GM12878 (cell line): ENCODE data around the gene AGPAT4. TPM values are rescaled to one million over a fixed set of nuclear protein-coding genes. Genes with fewer than 3 reads are reported as not detected.

Experiments used
- CUX1 ChIP-seq: IDR thresholded peaks from 2 replicates; pipeline ENCODE4 v1.6.1; 2012; ENCODE audit warnings: improper control_type of control experiment, low read depth, low read length; ENCODE audit not compliant: insufficient replicate concordance
- E2F8 ChIP-seq: fragments of 450-650 bp; IDR thresholded peaks from 2 replicates; pipeline ENCODE4 v1.6.1; 2018; ENCODE audit warnings: mild to moderate bottlenecking, low read depth, moderate library complexity; ENCODE audit not compliant: partially characterized antibody
- SRF ChIP-seq, 2 experiments: IDR thresholded peaks; 2 replicates each; pipeline ENCODE4 v1.6.1; 2011; ENCODE audit warnings: low read depth in 2 of 2, low read length in 2 of 2, mild to moderate bottlenecking in 1 of 2, moderate library complexity in 1 of 2
- TCF12 ChIP-seq: IDR thresholded peaks from 2 replicates; pipeline ENCODE4 v1.6.1; 2011; ENCODE audit warnings: low read depth, mild to moderate bottlenecking, low read length
- polyA plus RNA-seq, 11 experiments: library from polyadenylated mRNA; depleted of rRNA in 4 of 11; unstranded in 6 of 11; stranded (reverse) in 5 of 11; fragments of >200 nt; fragmentation: Nextera tagmentation in 4 of 11; fragmentation: Illumina TruSeq in 1 of 11; extraction: Ambion mirVana in 4 of 11; extraction: Trizol in 1 of 11; gene quantifications; 1 replicate in 1 of 11; 2 replicates in 10 of 11; pipeline versions ENCODE4 v1.2.1 to v1.2.3, GENCODE V29; 2011 to 2016; ENCODE audit warnings: inconsistent platforms in 2 of 11, missing spikeins in 2 of 11, low read depth in 1 of 11
- total RNA-seq, 4 experiments: library from RNA; depleted of rRNA in 3 of 4; stranded (reverse); fragments of >200 nt in 3 of 4; fragmentation: Illumina TruSeq in 1 of 4; extraction: Trizol in 1 of 4; gene quantifications; 2 replicates each; pipeline versions ENCODE4 v1.2.1 to v1.2.3, GENCODE V29; 2013 to 2021

Gene AGPAT4
- total and polyA plus RNA-seq, 10 of the 15 experiments (the other 5 are each of a cell fraction or from before 2014, with no cell fraction given): 0.34 to 2.2 (median 1.3) TPM

GRCh38 chr6:161212902-161213301, 61.0 kb downstream of the AGPAT4 start (continued):
- no peak for TF ChIP-seq E2F8
- no peak for TF ChIP-seq CUX1
- TF ChIP-seq SRF (IDR thresholded peaks at IDR 0.05; ENCODE audit: low read depth in 2 of 2, low read length in 2 of 2): no peak
- TF ChIP-seq TCF12: no peak
